ENCODE data around the gene DUS1L. TPM values are rescaled to one million over a fixed set of nuclear protein-coding genes. Genes with fewer than 3 reads are reported as not detected.

Gene DUS1L
- total RNA-seq, 2 donors from 2014 or later, result 77.3 to 88.9 TPM

GRCh38 chr17:82021107-82021899, 44.3 kb downstream of the DUS1L start:
- no peaks in the 10 kb centered on the region for H3K36me3 ChIP-seq

GRCh38 chr17:82020572-82021106, 45.0 kb downstream of the DUS1L start:
- H3K27ac ChIP-seq, result no peak overlapping the region
- no peak for ATAC-seq (ENCODE audit: insufficient number of reproducible peaks, low FRiP score, low read depth)
- H3K4me1 ChIP-seq (ENCODE audit: control insufficient read depth in 1 of 2, low read depth in 2 of 2), result peaks cover 14 to 23% of the 10 kb centered on the region in 2 donors
- no peaks in the 10 kb centered on the region for H3K9me3 ChIP-seq
- H3K36me3 ChIP-seq, result no peaks in the 10 kb centered on the region
- no peak for TF ChIP-seq CTCF (IDR thresholded peaks at IDR 0.05)
- H3K4me3 ChIP-seq, result no peak overlapping the region
- no peaks in the 10 kb centered on the region for H3K27me3 ChIP-seq (replicated peaks; ENCODE audit: insufficient read depth)
- DNase-seq (ENCODE audit: low spot score), result no peak

More at GRCh38 chr17:82021107-82021899, 44.3 kb downstream of the DUS1L start:
- peak; percentile 76 for TF ChIP-seq CTCF (IDR thresholded peaks at IDR 0.05)
- Histone ChIP-seq H3K4me1 (ENCODE audit: control insufficient read depth in 1 of 2, low read depth in 2 of 2) (peaks cover 14 to 23% of the 10 kb centered on the region in 2 donors), H3K9me3 (no peaks in the 10 kb centered on the region), H3K27ac (no peak overlapping the region), H3K4me3 (peak overlapping the region; percentile 89), H3K27me3 (replicated peaks; ENCODE audit: insufficient read depth) (no peaks in the 10 kb centered on the region)
- DNase-seq (ENCODE audit: low spot score) (no peak), ATAC-seq (ENCODE audit: insufficient number of reproducible peaks, low FRiP score, low read depth) (no peak)

DNA sequence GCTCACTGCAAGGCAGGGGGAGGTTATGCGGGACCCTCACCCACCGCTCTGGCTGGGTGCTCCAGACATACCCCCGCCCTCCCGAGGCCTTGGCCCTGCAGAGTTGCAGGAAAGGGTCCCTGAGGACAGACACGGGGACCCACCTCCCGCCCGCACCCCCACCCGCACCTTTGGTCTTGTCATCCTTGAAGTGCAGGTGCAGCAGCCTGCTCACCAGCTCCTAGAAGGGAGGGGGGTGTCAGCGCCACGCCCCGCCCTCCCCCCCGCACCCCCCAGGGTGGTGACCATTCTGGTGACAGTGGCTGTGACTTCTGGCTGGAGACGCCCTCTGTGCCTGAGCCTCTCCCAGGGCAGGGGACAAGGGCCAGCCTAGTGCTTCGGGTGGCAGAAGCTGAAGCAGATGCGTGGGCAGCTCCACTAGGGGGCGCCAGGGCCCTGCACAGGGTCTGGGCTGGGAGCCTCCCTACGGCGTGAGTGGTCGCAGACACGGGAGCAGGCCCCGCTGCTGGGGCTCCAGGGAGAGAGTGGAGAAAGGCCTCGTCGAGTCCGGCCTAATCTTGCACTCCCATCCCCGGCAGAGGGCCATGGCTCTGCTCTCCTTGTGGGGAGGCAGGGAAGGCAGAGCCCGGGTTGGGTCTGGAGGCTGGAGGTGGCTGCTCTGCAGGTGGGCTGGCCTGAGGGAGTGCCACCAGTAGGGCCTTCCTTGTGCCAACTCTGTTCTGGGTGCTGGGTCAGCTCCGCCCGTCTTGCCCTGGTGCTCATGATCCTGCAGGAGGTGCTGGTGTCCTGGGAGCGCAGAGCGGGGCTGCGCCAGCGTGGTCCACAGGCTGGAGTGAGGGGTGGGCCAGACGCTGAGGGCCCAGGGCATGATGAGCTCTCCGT, 45.7 kb downstream of the DUS1L start:
- H3K4me1 ChIP-seq (ENCODE audit: control insufficient read depth in 1 of 2, low read depth in 2 of 2), result peaks cover 14 to 23% of the 10 kb centered on the region in 2 donors
- TF ChIP-seq CTCF (IDR thresholded peaks at IDR 0.05), result peak; percentile 63
- H3K4me3 ChIP-seq, result no peak overlapping the region
- H3K9me3 ChIP-seq, result no peaks in the 10 kb centered on the region
- H3K27ac ChIP-seq, result no peak overlapping the region
- DNase-seq (ENCODE audit: low spot score), result no peak
- no peaks in the 10 kb centered on the region for H3K36me3 ChIP-seq
- H3K27me3 ChIP-seq (replicated peaks; ENCODE audit: insufficient read depth), result no peaks in the 10 kb centered on the region
- no peak for ATAC-seq (ENCODE audit: insufficient number of reproducible peaks, low FRiP score, low read depth)

GRCh38 chr17:82018989-82019689, 46.5 kb downstream of the DUS1L start:
- Histone ChIP-seq H3K9me3 (no peaks in the 10 kb centered on the region), H3K27ac (no peak overlapping the region), H3K4me1 (ENCODE audit: control insufficient read depth in 1 of 2, low read depth in 2 of 2) (peaks cover 14 to 20% of the 10 kb centered on the region in 2 donors), H3K36me3 (no peaks in the 10 kb centered on the region), H3K27me3 (replicated peaks; ENCODE audit: insufficient read depth) (no peaks in the 10 kb centered on the region), H3K4me3 (no peak overlapping the region)
- ATAC-seq (ENCODE audit: insufficient number of reproducible peaks, low FRiP score, low read depth), result no peak
- no peak for TF ChIP-seq CTCF (IDR thresholded peaks at IDR 0.05)
- DNase-seq (ENCODE audit: low spot score), result no peak
